HS-5 (cell line): ENCODE results near the gene TMC2.
"Not testable (repeated sequence)": the region's sequence is repeated elsewhere in the genome, so short reads cannot be mapped to it uniquely, and the experiment has no call there.

Experiments
- DNase-seq: peaks from one replicate; pipeline ENCODE4 v3.0.0-alpha.2; 2012; ENCODE audit warnings: low read depth

The TMC2 gene, protein sequence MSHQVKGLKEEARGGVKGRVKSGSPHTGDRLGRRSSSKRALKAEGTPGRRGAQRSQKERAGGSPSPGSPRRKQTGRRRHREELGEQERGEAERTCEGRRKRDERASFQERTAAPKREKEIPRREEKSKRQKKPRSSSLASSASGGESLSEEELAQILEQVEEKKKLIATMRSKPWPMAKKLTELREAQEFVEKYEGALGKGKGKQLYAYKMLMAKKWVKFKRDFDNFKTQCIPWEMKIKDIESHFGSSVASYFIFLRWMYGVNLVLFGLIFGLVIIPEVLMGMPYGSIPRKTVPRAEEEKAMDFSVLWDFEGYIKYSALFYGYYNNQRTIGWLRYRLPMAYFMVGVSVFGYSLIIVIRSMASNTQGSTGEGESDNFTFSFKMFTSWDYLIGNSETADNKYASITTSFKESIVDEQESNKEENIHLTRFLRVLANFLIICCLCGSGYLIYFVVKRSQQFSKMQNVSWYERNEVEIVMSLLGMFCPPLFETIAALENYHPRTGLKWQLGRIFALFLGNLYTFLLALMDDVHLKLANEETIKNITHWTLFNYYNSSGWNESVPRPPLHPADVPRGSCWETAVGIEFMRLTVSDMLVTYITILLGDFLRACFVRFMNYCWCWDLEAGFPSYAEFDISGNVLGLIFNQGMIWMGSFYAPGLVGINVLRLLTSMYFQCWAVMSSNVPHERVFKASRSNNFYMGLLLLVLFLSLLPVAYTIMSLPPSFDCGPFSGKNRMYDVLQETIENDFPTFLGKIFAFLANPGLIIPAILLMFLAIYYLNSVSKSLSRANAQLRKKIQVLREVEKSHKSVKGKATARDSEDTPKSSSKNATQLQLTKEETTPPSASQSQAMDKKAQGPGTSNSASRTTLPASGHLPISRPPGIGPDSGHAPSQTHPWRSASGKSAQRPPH

DNA sequence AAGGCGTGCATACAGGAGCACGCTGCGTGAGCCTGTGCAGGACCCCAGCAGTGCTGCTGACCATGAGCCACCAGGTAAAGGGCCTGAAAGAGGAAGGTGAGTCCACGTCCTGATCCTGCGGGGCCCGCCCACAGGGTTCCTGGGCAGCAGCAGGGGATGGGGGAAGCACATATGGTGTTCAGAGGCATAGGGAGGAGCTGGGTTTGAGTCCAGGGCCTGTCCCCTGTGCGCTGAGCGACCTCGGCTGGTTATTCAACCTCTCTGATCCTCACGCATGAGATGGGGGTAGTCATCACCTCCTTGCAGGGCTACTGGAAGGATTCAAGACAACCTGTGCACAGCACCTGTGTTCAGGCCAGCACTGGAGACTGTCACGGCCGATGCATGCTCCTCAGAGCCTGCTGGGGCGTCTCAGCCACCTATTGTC lies at the start of gene TMC2:
TSS of gene TMC2 (plus strand) at position 14 of the 427 bp plus-strand sequence. CDS start at position 63, 49 bp downstream.
- DNase-seq: no peak

DNA sequence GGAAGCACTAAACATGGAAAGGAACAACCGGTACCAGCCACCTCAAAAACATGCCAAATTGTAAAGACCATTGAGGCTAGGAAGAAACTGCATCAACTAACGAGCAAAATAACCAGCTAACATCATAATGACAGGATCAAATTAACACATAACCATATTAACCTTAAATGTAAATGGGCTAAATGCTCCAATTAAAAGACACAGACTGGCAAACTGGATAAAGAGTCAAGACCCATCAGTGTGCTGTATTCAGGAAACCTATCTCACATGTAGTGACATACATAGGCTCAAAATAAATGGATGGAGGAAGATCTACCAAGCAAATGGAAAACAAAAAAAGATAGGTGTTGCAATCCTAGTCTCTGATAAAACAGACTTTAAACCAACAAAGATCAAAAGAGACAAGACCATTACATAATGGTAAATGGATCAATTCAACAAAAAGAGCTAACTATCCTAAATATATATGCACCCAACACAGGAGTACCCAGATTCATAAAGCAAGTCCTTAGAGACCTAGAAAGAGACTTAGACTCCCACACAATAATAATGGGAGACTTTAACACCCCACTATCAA lies 33.5 kb upstream of the TMC2 start:
- not testable (repeated sequence) for DNase-seq

DNA sequence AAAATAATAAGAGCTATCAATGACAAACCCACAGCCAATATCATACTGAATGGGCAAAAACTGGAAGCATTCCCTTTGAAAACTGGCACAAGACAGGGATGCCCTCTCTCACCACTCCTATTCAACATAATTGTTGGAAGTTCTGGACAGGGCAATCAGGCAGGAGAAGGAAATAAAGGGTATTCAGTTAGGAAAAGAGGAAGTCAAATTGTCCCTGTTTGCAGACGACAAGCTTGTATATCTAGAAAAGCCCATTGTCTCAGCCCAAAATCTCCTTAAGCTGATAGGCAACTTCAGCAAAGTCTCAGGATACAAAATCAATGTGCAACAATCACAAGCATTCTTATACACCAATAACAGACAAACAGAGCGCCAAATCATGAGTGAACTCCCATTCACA lies 31.6 kb upstream of the TMC2 start:
- DNase-seq: not testable (repeated sequence)

DNA sequence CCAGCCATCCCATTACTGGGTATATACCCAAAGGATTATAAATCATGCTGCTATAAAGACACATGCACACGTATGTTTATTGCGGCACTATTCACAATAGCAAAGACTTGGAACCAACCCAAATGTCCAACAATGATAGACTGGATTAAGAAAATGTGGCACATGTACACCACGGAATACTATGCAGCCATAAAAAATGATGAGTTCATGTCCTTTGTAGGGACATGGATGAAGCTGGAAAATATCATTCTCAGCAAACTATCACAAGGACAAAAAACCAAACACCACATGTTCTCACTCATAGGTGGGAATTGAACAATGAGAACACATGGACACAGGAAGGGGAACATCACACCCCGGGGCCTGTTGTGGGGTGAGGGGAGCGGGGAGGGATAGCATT lies 29.9 kb upstream of the TMC2 start:
- DNase-seq: not testable (repeated sequence)

DNA sequence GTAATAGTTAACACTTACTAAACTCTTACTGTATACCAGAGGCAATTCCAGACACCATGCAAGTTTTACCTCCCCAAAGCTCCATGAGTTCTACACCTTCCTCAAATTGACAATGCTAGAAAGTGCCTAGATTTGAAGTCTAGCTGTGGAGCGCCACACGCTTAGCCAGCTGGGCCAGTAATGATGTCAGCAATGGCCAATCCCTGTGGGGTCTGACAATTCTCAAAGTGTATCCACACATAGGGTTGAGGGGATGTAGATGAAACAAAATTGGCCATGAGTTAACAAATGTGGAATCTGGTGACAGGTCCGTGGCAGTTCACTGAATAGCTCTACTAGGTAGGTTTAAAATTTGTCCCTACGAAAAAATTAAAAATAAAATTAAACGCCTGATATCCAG lies 28.9 kb upstream of the TMC2 start:
- DNase-seq: no peak

DNA sequence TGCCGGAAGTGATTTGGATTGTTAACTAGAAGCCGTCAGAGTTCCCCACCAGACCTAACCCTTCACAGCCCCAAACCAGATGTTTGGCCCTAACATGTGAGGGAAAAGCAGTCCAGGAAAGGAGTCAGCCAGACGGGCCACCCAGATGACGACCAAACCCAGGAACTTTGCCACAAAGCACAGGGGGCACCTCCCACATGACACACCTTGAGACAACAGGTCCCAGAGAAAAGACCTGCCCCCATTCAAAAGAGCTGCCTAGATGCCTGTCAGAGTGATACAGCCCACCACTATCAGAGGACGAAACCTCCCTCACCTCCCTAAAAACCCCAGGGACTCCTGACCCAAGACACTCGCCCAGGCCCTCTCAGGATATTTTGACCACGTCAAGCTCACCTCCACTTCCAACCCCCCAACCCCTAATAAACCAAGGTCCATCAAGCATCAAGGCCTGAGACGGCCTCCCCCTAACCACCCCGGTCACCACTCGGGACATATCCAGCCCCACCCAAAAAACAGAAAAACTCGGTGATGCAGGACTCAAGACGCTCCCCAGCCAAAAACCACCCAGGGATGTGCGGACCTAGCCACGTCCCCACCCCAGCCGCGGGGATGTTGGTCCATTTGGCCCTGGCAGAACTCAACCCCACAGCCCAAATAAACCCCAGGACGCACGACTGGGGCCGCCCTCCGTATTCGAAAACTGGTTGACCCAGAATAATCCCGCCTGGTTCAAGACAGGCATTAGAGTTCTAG lies 28.3 kb upstream of the TMC2 start:
- no peak for DNase-seq

DNA sequence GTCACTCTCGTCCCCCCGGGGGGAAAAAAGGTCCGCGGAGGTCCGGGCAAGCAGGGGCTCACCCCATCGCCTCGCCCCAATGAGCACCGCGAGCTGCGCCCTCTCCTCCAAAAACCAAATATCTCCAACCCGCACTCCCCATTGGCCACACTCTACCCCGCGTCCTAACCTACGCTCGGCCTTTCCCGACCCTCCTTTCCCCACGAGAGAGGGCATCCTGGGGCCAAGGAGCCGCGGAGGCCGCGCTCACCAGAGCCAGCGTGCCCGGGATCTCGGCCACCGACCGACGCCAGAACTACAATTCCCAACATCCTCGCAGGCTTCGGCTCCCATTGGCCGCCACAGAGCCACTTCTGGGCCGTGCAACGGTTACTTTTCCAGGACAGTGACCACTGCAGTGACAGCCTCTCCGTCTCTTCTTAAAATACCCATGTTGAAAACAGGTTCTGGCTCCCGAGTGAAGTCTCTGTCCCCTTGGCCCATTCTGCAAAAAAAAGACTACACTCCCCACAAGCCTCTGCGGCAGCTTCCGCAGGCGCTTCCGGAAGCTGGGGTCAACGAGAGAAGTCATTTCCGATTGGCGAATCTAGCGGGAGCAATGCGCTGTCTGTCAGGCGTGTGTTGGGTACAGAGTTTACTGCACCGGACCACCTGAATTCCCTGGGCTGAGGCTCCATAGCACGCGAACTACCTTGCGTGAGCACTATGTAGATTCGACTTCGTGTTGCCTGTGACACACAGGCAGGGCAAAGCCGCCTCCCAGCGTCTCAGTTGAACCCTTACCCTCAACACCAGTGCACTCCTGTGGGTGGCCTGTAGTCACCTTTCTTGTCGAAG lies 27.5 kb upstream of the TMC2 start, which contains the start of gene ZNF343:
TSS of gene ZNF343 (minus strand) at position 285 of the 837 bp plus-strand sequence. CDS start 15,020 bp downstream, outside the sequence.
- peak; percentile 68 for DNase-seq

DNA sequence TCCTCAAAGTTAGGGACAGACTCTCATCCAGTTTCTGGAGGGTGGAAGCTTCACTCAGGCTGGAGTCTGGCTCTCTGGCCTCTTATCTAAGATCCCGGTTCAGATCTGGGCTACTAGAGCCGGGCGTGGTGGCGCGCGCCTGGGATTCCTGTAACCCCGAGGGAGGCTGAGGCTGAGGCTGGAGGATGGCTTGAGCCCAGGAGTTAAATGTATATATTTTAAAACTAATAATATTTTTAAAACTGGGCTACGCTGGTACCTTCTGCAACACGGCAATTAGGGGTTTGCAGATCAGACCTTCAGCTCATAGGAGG lies 26.9 kb upstream of the TMC2 start:
- DNase-seq: no peak

DNA sequence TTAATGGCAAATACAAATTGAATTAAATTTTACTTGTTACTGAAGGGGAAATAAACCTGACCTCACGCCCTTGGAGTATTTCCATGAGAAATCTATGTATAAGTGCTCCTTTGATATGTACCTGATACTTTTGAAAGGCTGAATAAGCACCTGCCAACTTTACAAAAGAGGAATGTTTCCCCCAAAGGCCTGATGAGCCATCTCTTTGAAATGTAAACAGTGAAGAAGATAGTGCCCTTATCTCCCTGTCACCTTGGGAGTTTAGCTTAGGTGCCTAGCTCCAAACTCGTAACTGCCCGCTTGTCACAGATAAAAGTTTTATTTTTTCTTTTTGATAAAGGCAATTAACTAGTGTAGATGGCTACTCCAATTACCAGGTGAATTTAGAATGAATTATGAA lies 26.6 kb upstream of the TMC2 start:
- DNase-seq: no peak

DNA sequence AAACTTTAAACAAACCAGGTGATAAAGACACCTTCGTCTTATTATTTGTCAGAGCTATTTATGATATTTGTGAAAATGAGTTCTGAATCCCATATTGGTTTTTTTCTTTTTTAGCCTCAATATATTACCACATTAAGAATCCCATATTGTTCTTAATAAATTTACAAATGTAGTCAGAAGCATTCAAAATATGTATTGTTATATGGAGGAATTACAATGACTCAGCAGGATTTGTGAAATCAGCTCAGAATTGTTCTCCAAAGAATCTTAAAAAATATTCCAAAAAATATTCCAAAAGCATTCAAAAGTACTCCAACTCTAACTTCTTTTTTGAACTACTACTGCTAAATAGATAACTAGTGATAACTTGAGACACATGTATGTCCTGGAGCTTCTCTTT lies 21.2 kb upstream of the TMC2 start:
- DNase-seq: no peak

DNA sequence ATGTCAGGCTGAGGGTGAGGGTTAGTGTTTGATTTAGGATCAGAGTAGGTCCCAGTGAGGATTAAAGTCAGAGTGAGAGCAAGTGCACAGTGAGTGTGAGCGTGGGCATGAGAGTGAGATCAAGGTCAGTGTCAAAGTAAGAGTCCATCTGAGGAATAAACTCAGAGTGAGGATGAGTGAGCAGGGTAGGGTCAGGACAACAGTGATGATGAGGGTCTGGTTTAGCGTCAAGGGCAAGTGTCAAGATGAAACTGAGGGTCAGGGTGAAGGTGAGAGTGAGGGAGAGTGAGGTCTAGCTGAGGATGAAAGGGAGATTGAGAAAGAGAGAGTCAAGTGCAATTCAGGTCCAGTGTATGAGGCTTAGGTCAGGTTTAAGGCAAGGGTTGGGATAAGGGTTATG lies 20.0 kb upstream of the TMC2 start:
- DNase-seq: no peak

DNA sequence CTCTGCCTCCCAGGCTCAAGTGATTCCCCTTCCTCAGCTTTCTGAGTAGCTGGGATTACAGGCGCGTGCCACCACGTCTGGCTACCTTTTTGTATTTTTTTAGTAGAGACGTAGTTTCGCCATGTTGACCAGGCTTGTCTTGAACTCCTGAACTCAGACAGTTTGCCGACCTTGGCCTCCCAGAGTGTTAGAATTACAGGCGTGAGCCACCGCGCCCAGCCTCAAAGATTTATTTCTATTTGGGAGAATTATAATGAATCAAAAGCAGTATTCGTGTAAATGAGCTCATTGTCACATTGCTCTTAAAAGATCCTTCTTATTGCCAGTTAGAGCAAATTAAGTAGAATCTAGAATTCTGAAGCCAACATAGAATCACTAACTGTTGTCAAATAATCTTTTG lies 18.3 kb upstream of the TMC2 start:
- no peak for DNase-seq

DNA sequence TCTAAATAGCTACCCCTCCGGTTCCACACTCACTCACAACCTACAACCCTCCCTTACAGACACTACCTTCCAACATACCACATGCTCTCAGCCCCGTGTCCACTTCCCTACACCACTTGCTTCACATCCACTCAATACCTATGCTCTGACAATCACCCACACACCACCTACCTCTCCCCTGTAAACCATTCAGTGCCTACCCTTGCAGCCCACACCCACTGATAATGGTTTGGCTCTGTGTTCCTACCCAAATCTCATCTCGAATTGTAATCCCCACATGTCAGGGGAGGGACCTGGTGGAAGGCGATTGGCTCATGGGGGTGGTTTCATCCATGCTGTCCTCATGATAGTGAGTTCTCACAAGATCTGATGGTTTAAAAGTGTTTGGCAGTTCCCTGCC lies 17.8 kb upstream of the TMC2 start:
- no peak for DNase-seq

DNA sequence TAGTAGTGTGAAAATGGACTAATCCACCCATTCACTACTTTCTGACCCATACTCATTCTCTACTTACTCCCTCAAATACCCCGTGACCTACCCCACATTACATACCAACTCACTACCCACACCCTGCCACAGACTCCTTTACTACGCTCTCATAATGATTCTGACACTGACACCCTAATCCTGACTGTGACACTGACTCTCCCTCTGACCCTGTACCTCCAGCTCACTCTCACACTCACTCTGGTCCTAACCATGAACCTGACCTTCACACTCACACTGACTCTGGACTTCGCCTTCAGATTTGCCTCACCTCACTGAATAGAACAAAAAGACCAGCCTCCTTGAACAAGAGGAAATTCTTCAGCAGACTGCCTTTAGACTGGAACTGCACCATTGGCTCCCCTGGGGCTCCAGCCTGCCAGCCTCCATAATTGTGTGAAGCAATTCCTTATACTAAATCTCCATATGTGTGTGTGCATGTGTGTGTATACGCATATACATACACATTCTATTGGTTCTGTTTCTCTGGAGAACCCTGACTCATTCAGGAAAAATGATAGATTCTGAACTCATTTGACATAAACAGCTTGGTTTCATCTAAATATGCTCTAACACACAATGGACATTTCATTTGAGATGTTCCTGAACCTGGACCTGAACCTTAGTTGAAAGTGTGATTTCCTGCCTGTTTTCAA lies 17.1 kb upstream of the TMC2 start:
- peak; percentile 65 for DNase-seq

DNA sequence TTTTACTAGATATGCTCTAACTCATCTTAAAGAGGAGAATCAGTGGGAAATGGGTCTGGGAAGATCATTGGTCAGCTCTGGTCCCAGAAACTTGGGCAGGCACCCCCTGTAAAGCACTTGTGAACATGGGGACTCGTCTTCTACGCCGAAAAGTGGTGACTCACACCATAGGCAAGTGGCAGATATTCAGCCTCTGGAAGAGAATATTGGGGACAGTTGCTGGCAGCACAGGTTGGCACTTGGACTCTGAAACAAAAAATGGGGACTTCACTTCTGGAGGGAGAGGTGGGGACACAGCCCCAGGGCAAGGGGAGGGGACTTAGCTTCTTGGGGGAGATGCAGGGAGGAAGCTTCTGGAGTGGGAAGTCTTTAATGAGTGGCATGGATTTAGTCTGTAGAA lies 15.8 kb upstream of the TMC2 start:
- no peak for DNase-seq

DNA sequence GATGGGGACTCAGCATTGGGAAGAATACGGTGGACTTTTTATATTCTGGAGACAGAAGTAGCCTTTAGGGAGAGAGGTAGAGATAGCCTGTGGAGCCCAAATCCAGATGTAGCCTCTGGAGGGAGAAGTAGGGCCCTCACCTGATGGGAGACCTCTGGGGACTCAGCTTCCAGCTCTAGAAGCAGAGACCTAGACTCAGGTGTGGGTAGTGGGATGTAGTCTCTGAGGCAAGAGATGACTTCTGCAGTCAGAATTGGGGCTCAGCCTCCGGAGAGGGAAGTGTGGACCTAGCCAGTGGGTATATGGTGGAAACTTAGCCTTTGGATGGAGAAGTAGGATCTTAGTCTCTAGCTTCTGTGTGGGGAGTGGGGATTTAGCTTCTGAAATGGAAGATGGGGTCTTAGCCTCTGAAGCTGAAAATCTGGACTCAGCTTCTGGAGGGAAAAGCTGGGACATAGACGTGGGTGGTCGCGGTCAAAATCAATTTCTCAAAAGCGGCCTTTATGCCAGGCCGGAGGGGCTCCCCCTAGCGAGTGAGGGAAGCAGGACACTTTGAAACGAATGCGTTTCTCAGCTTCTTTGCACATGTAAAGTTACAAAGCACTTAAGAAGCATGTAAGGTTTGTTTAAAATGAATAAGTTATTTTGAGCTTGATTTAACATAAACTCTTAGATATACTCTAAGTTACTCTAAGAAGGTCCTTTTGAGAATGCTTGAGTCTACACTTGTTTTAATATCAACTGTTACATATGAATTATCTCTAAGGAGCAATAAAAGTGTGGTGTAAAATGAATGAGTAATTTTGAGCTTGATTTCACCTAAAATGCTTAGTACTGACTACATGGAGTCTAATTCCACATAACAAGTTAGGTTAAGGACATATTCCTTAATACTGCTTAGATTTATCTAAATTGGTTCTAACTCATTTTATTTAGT lies 14.7 kb upstream of the TMC2 start:
- no peak for DNase-seq

DNA sequence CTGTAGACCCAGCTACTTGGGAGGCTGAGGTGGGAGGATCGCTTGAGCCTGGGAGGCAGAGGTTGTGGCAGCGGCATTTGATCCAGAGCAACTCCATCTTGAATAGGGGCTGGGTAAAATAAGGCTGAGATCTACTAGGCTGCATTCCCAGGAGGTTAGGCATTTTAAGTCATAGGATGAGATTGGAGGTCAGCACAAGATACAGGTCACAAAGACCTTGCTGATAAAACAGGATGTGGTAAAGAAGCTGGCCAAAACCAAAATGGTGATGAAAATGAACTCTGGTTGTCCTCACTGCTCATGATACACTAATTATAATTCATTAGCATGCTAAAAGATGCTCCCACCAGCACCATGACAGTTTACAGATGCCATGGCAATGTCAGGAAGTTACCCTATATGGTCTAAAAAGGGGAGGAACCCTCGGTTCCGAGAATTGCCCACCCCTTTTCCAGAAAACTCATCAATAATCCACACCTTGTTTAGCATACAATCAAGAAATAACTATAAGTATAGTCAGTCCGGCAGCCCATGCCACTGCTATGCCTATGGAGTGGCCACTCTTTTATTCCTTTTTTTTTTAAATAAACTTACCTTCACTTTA lies 13.4 kb upstream of the TMC2 start:
- not testable (repeated sequence) for DNase-seq

DNA sequence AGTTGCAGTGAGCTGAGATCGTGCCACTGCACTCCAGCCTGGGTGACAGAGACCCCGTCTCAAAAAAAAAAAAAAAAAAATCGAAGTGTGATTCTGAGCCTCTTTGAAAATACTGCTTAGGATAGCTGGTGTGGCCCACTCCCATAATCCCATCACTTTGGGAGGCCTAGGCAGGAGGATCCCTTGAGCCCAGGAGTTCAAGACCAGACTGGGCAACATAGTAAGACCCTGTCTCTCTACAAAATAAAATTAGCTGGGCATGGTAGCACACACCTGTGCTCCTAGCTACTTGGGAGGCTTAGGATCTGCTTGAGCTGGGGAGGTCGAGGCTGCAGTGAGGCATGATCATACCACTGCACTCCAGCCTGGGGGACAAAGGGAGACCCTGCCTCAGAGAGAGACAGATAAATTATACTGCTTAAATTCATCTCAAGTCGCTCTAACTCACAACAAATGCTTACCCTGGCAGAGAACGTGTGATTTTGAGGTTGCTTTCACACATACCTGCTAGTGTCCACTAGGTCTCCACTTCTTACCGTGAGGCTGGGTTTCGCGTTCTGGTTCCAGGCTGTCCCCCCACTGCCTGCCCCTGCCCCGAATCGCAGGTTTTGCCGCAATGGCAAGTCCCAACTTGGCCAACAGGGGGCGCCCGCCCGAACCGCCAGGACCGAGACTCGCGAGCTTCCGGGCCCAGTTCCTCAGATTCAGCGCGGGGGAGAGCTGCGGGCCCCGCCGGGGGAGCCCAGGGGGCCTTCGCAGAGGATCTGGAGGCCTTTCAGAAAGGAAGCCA lies 12.3 kb upstream of the TMC2 start:
- DNase-seq: peak; percentile 47
